Lower leg skin (tissue), 4 donors: ENCODE data around the gene CARD8. TPM values are rescaled to one million over a fixed set of nuclear protein-coding genes. Genes with fewer than 3 reads are reported as not detected.
"Not testable (repeated sequence)": the region's sequence is repeated elsewhere in the genome, so short reads cannot be mapped to it uniquely, and the experiment has no call there.

Source experiments
- DNase-seq, 2 donors: peaks; one replicate each; pipeline ENCODE4 v3.0.0-alpha.2; 2019; ENCODE audit warnings: low spot score in 2 of 2
- H3K4me3 ChIP-seq: fragments of 200-600 bp; sonication (generic); 2 replicates; pipeline ENCODE4 v1.5.1; 2017; ENCODE audit warnings: mild to moderate bottlenecking, low read depth; ENCODE audit not compliant: poor library complexity, severe bottlenecking
- POLR2A ChIP-seq, 2 donors: fragments of 450-650 bp; IDR thresholded peaks; one replicate each; pipeline ENCODE4 v1.6.1; 2016 to 2017; ENCODE audit warnings: antibody characterized with exemption in 2 of 2, mild to moderate bottlenecking in 1 of 2, moderate library complexity in 1 of 2
- WGBS, 2 donors: methylation state at CpG; one replicate each; pipeline ENCODE4 v1.1.5; 2018; 5-methylcytosine and 5-hydroxymethylcytosine counted together
- intact Hi-C: fragments of 100-400 bp; cut with DNase I; formaldehyde crosslinking; loops from one replicate; pipeline ENCODE4 v1.15.0; 2023; ENCODE audit warnings: low total_unique reads
- total RNA-seq, 4 donors: library from RNA; depleted of rRNA; stranded (reverse); fragments of >200 nt; gene quantifications; one replicate each; pipeline ENCODE4 v1.1.0, GENCODE V29; 2016
- TF ChIP-seq, protein P1 (sequence below), 3 donors: fragments of 450-650 bp; IDR thresholded peaks; one replicate each; pipeline ENCODE4 v1.5.1; 2016; ENCODE audit warnings: antibody characterized with exemption in 3 of 3, mild to moderate bottlenecking in 3 of 3, moderate library complexity in 2 of 3

The CARD8 gene
- total RNA-seq, 4 donors from 2014 or later = 9.3 to 14.1 (median 11.1) TPM

DNA sequence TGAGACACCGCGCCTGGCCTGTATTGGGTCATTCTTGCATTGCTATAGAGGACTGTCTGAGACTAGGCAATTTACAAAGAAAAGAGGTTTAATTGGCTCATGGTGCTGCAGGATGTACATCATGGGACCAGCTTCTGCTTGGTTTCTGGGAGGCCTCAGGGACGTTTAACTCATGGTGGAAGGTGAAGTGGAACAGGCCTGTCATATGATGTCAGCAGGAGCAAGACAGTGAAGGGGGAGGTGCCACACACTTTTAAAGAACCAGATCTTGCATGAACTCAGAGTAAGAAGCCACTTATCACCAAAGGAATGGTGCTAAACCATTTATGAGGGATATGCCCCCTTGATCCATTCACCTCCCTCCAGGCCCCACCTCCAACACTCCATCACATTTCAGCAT is 18.7 kb downstream of the CARD8 start:
- H3K4me3 ChIP-seq = no peak overlapping the region
- WGBS, 2 donors = 76 to 79% methylated on average over 3 of the region's 3 CpGs
- TF ChIP-seq, protein P1, sequence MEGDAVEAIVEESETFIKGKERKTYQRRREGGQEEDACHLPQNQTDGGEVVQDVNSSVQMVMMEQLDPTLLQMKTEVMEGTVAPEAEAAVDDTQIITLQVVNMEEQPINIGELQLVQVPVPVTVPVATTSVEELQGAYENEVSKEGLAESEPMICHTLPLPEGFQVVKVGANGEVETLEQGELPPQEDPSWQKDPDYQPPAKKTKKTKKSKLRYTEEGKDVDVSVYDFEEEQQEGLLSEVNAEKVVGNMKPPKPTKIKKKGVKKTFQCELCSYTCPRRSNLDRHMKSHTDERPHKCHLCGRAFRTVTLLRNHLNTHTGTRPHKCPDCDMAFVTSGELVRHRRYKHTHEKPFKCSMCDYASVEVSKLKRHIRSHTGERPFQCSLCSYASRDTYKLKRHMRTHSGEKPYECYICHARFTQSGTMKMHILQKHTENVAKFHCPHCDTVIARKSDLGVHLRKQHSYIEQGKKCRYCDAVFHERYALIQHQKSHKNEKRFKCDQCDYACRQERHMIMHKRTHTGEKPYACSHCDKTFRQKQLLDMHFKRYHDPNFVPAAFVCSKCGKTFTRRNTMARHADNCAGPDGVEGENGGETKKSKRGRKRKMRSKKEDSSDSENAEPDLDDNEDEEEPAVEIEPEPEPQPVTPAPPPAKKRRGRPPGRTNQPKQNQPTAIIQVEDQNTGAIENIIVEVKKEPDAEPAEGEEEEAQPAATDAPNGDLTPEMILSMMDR (IDR thresholded peaks at IDR 0.05) = no peak
- no peak for TF ChIP-seq POLR2A (IDR thresholded peaks at IDR 0.05)
- intact Hi-C loops = no loop called here
- DNase-seq = no peak

- TF ChIP-seq, protein P1 (IDR thresholded peaks at IDR 0.05) = no peak
- no peak for TF ChIP-seq POLR2A (IDR thresholded peaks at IDR 0.05)
- WGBS, 2 donors = 85 to 92% methylated on average over 19 of the region's 19 CpGs
- no peak for DNase-seq
- intact Hi-C loops = no loop called here
- no peak overlapping the region for H3K4me3 ChIP-seq
Observed at GRCh38 chr19:48230555-48231129, 25.1 kb downstream of the CARD8 start.

DNA sequence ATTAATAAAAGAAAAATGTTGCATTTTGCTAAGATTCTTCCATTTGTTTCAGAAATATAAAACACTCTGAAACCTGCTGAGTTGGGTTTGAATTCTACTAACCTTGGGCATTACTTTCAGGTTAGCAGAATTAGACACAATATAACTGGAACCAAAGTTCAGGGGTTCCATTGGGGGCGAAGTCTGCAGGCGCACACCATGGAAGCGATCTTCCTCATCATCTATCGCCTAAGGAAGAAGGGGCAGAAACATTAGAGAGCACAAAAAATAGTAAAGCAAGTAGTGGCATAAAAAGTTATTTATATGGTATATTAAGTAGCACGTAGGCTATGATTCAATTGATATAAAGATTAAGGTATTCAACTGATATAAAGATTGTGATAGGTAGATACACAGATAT is 34.1 kb downstream of the CARD8 start:
- TF ChIP-seq, protein P1 (IDR thresholded peaks at IDR 0.05) = no peak
- TF ChIP-seq POLR2A (IDR thresholded peaks at IDR 0.05) = no peak
- no peak for DNase-seq
- intact Hi-C loops = no loop called here
- H3K4me3 ChIP-seq = no peak overlapping the region
- 93 to 95% methylated on average over 5 of the region's 5 CpGs for WGBS, 2 donors

- intact Hi-C loops, H3K4me3 ChIP-seq, DNase-seq: not testable (repeated sequence)
- 98 to 99% methylated on average over 3 of the region's 3 CpGs for WGBS, 2 donors
Observed at GRCh38 chr19:48220784-48221183, 34.9 kb downstream of the CARD8 start.

- TF ChIP-seq POLR2A (IDR thresholded peaks at IDR 0.05) = no peak
- TF ChIP-seq, protein P1 (IDR thresholded peaks at IDR 0.05) = no peak
- intact Hi-C loops = no loop called here
- WGBS, 2 donors = 84 to 92% methylated on average over 6 of the region's 6 CpGs
- no peak for DNase-seq
- H3K4me3 ChIP-seq = no peak overlapping the region
Observed at GRCh38 chr19:48218997-48219396, 36.7 kb downstream of the CARD8 start.

- H3K4me3 ChIP-seq = no peak overlapping the region
- 89 to 93% methylated on average over 13 to 14 of the region's 14 CpGs for WGBS, 2 donors
- DNase-seq = peak in 1 of 2 donors; percentile 54
- TF ChIP-seq, protein P1 (IDR thresholded peaks at IDR 0.05) = no peak
- no peak for TF ChIP-seq POLR2A (IDR thresholded peaks at IDR 0.05)
- intact Hi-C loops = no loop called here
Observed at GRCh38 chr19:48216933-48217332, 38.8 kb downstream of the CARD8 start.
